GM12878 (cell line): ENCODE data around the gene MRPL27. TPM values are rescaled to one million over a fixed set of nuclear protein-coding genes. Genes with fewer than 3 reads are reported as not detected.

ENCODE experiments used
- ASH2L ChIP-seq: fragments of 300-600, 200-600 bp; sonication (generic); IDR thresholded peaks from 2 replicates; pipeline ENCODE4 v1.6.1; 2017; ENCODE audit warnings: low read depth, mild to moderate bottlenecking, borderline replicate concordance
- BCL11A ChIP-seq: IDR thresholded peaks from 2 replicates; pipeline ENCODE4 v1.6.1; 2011; ENCODE audit warnings: low read depth, low read length
- CHD4 ChIP-seq: fragments of 200-600 bp; sonication (generic); IDR thresholded peaks from 2 replicates; pipeline ENCODE4 v1.6.1; 2016; ENCODE audit warnings: mild to moderate bottlenecking
- CTCF ChIP-seq, 3 experiments: IDR thresholded peaks in 2 of 3; conservative IDR thresholded peaks in 1 of 3; 2 replicates each; pipeline ENCODE4 v1.5.1; 2011; ENCODE audit warnings: low read depth in 3 of 3, low read length in 3 of 3, mild to moderate bottlenecking in 3 of 3, control low read depth in 2 of 3, moderate library complexity in 2 of 3, inconsistent platforms in 1 of 3, mixed read lengths in 1 of 3; ENCODE audit not compliant: control insufficient read depth in 2 of 3, insufficient read depth in 1 of 3; ENCODE audit errors: extremely low read depth in 1 of 3
- CUX1 ChIP-seq: IDR thresholded peaks from 2 replicates; pipeline ENCODE4 v1.6.1; 2012; ENCODE audit warnings: improper control_type of control experiment, low read depth, low read length; ENCODE audit not compliant: insufficient replicate concordance
- E2F4 ChIP-seq: IDR thresholded peaks from 2 replicates; pipeline ENCODE4 v1.6.1; 2012; ENCODE audit warnings: low read depth, low read length, improper control_type of control experiment
- EGR1 ChIP-seq, 2 experiments: IDR thresholded peaks; 1 replicate in 1 of 2; 2 replicates in 1 of 2; pipeline ENCODE4 v1.6.1; 2011 to 2012; ENCODE audit warnings: low read depth in 2 of 2, low read length in 2 of 2, borderline replicate concordance in 1 of 2, mild to moderate bottlenecking in 1 of 2, moderate library complexity in 1 of 2
- HDAC6 ChIP-seq: fragments of 200-600 bp; sonication (generic); IDR thresholded peaks from one replicate; pipeline ENCODE4 v1.8.0; 2017; ENCODE audit warnings: antibody characterized with exemption; ENCODE audit not compliant: unreplicated experiment
- IRF3 ChIP-seq: fragments of 450-650 bp; IDR thresholded peaks from 2 replicates; pipeline ENCODE4 v1.6.1; 2014; ENCODE audit warnings: mild to moderate bottlenecking
- LARP7 ChIP-seq: fragments of 450-650 bp; IDR thresholded peaks from 2 replicates; pipeline ENCODE4 v1.6.1; 2017; ENCODE audit warnings: mild to moderate bottlenecking
- NKRF ChIP-seq: fragments of 450-650 bp; conservative IDR thresholded peaks from 2 replicates; pipeline ENCODE4 v1.6.1; 2017; ENCODE audit warnings: mild to moderate bottlenecking, moderate library complexity
- PML ChIP-seq: IDR thresholded peaks from 2 replicates; pipeline ENCODE4 v1.6.1; 2012; ENCODE audit warnings: low read length, inconsistent platforms
- SREBF2 ChIP-seq: IDR thresholded peaks from 2 replicates; pipeline ENCODE4 v1.6.1; 2012; ENCODE audit warnings: mild to moderate bottlenecking, low read length
- TAF1 ChIP-seq: IDR thresholded peaks from 2 replicates; pipeline ENCODE4 v1.6.1; 2011; ENCODE audit warnings: mild to moderate bottlenecking, low read depth, low read length, borderline replicate concordance
- USF2 ChIP-seq: IDR thresholded peaks from 2 replicates; pipeline ENCODE4 v1.6.1; 2011; ENCODE audit warnings: low read depth, low read length, improper control_type of control experiment, borderline replicate concordance
- ZNF622 ChIP-seq: fragments of 450-650 bp; IDR thresholded peaks from 2 replicates; pipeline ENCODE4 v1.6.1; 2017; ENCODE audit warnings: mild to moderate bottlenecking, inconsistent platforms
- polyA plus RNA-seq, 11 experiments: library from polyadenylated mRNA; depleted of rRNA in 4 of 11; unstranded in 6 of 11; stranded (reverse) in 5 of 11; fragments of >200 nt; fragmentation: Nextera tagmentation in 4 of 11; fragmentation: Illumina TruSeq in 1 of 11; extraction: Ambion mirVana in 4 of 11; extraction: Trizol in 1 of 11; gene quantifications; 1 replicate in 1 of 11; 2 replicates in 10 of 11; pipeline versions ENCODE4 v1.2.1 to v1.2.3, GENCODE V29; 2011 to 2016; ENCODE audit warnings: inconsistent platforms in 2 of 11, missing spikeins in 2 of 11, low read depth in 1 of 11
- total RNA-seq, 4 experiments: library from RNA; depleted of rRNA in 3 of 4; stranded (reverse); fragments of >200 nt in 3 of 4; fragmentation: Illumina TruSeq in 1 of 4; extraction: Trizol in 1 of 4; gene quantifications; 2 replicates each; pipeline versions ENCODE4 v1.2.1 to v1.2.3, GENCODE V29; 2013 to 2021

MRPL27 gene
- total and polyA plus RNA-seq, 10 of the 15 experiments (the other 5 are each of a cell fraction or from before 2014, with no cell fraction given) = 83.0 to 390 (median 131) TPM

GRCh38 chr17:50346313-50347116 is 26.5 kb downstream of the MRPL27 start (continued):
- TF ChIP-seq NKRF (no peak), BCL11A (no peak), ZNF622 (no peak), IRF3 (no peak), CUX1 (no peak), TAF1 (no peak), CHD4 (no peak), CTCF (IDR thresholded peaks at IDR 0.05 in 2 of 3, conservative IDR thresholded peaks at IDR 0.05 in 1 of 3; ENCODE audit: control insufficient read depth in 2 of 3, extremely low read depth in 1 of 3, insufficient read depth in 1 of 3, low read depth in 3 of 3, low read length in 3 of 3) (no peak), SREBF2 (no peak), PML (no peak), USF2 (no peak), E2F4 (no peak), ASH2L (no peak), EGR1 (IDR thresholded peaks at IDR 0.05; ENCODE audit: borderline replicate concordance in 1 of 2, low read depth in 2 of 2, low read length in 2 of 2) (peak in 1 of 2 experiments; percentile 80; a peak in 2 of 3 replicates), HDAC6 (no peak), LARP7 (0 out of 2 replicates have a peak, but pooled peaks have one; percentile 14)
